GM03348 (cell line): ENCODE results near the gene SPINK13.
"Not testable (repeated sequence)": the region's sequence is repeated elsewhere in the genome, so short reads cannot be mapped to it uniquely, and the experiment has no call there.

Experiments used
- DNase-seq: peaks from one replicate; pipeline ENCODE4 v3.0.0; 2012; ENCODE audit warnings: low spot score

SPINK13 gene

GRCh38 chr5:148268566-148268965 lies at the start of gene SPINK13:
Gene SPINK13, plus strand, starts transcription at chr5:148268794. Its CDS starts 1,279 bp downstream, at chr5:148270073.
- peak; percentile 29 for DNase-seq

DNA sequence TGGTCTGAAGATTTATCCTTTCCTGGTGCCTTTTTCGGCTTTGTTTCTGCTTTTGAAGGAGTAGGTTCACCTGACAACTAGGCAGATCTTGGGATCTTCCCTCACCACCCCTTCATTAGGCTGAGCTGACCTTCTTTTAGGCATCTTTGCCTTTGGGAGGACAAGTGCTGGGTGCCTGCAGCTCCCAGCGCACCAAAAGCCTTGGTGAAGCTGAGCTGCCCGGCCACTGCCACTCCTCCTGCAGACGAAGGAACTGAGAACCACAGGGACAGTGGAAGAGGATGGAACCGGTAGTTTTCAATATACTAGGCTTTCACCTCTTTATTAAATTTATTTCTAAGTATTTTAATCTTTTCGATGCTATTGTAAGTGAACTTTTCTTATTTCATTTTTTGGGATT lies 47.1 kb upstream of the SPINK13 start:
- no peak for DNase-seq

DNA sequence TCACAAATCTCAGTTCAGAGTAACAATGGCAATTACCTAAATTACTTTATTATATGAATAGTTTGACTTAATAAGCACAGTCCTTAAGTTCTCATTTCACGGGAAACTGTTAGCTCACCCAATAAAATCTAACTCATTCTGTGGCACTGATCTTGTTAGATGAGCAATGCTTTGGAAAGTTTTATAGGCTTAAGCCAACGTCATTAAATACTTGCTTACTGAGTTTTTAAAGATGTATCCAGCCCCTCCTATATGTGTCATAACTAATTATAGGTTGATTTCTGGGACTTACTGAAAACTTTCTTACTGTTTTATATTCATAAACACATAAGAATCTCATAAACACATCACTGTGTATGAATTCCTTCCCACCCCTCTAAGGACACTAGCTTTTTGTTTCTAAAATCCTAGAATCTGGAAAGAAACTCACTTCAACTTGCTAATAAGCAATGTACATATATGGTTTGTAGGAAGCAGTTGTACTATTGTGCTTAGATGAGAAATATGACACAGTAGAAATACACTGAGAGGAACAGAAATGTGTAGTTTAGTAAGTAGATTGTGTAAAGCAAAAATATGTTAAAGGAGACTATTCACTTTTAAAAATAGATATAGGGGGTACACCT lies 44.4 kb upstream of the SPINK13 start:
- no peak for DNase-seq

GRCh38 chr5:148228392-148228984 lies 40.1 kb upstream of the SPINK13 start:
- DNase-seq, result no peak

DNA sequence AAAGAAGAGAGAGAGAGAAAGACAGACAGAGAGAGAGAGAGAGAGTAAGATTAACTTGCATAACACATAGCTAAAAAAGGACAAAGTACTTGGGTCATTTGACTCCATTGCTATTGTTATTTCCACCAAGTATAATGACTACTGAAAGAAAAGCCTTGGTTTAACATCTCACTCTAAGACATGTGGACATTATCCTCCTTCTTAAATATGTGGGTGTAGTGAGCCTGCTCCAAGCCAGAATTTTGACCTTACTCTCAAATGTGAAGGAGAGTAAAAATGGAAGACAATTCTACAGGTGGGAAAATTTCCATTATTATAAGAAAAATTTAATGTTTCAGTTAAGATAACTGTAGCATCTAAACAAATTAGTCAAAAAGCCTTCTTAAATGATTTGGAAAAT lies 38.8 kb upstream of the SPINK13 start:
- DNase-seq, result no peak

- DNase-seq, result no peak
Measured at GRCh38 chr5:148230240-148230639, 38.4 kb upstream of the SPINK13 start.

GRCh38 chr5:148237785-148238417 lies 30.7 kb upstream of the SPINK13 start:
- no peak for DNase-seq

- no peak for DNase-seq
Measured at GRCh38 chr5:148238418-148238794, 30.2 kb upstream of the SPINK13 start, which contains the start of gene MARCOL. Gene MARCOL, plus strand, starts transcription at chr5:148238525. Its CDS starts 73 bp downstream, at chr5:148238598.

GRCh38 chr5:148248894-148249293 lies 19.7 kb upstream of the SPINK13 start:
- no peak for DNase-seq

GRCh38 chr5:148255456-148255855 lies 13.1 kb upstream of the SPINK13 start:
- no peak for DNase-seq

- DNase-seq, result no peak
Measured at GRCh38 chr5:148259288-148259687, 9.3 kb upstream of the SPINK13 start.

GRCh38 chr5:148261221-148261620 lies 7.4 kb upstream of the SPINK13 start:
- DNase-seq, result no peak

DNA sequence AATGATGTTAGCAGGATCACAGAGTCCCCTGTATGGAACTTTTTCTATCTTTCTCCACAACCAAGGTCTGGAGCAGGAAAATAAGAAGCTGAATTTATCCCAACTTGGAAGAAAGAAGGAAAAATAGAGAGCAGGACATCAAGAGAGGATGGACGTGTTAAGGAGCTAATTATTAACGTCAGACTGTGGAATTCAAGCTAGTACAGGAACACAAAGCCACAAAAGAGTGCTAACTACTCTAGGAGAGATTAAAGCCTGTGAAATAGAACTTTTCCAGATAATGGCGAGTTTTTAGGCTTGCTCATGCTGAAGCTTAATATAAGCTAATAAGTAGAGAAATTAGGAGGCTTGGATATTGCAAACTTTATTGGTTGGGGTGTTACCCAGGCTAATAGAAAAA lies 632 bp upstream of the SPINK13 start:
- DNase-seq, result no peak

GRCh38 chr5:148275129-148275528 lies 6.5 kb downstream of the SPINK13 start:
- not testable (repeated sequence) for DNase-seq

DNA sequence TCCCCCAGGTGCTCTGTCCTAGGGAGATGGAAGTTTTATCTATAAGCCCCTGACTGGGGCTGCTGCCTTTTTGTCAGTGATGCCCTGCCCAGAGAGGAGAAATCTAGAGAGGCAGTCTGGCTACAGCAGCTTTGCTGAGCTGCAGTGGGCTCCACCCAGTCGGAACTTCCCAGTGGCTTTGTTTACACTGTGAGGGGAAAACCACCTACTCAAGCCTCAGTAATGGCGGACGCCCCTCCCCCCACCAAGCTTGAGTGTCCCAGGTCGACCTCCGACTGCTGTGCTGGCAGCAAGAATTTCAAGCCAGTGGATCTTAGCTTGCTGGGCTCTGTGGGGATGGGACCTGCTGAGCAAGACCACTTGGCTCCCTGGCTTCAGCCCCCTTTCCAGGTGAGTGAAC lies 12.3 kb downstream of the SPINK13 start:
- not testable (repeated sequence) for DNase-seq

DNA sequence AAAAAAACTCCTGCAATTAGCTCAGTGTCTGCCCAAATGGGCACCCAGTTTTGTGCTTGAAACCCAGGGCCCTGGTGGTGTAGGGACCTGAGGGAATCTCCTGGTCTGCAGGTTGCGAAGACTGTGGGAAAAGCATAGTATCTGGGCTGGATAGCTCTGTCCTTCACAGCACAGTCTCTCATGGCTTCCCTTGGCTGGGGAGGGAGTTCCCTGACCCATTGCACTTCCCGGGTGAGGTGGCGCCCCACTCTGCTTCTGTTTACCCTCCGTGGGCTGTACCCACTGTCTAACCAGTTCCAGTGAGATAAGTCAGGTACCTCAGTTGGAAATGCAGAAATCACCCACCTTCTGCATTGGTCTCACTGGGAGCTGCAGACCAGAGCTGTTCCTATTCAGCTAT lies 12.7 kb downstream of the SPINK13 start:
- DNase-seq, result not testable (repeated sequence)

- peak; percentile 27 for DNase-seq
Measured at GRCh38 chr5:148290271-148291195, 21.9 kb downstream of the SPINK13 start.

DNA sequence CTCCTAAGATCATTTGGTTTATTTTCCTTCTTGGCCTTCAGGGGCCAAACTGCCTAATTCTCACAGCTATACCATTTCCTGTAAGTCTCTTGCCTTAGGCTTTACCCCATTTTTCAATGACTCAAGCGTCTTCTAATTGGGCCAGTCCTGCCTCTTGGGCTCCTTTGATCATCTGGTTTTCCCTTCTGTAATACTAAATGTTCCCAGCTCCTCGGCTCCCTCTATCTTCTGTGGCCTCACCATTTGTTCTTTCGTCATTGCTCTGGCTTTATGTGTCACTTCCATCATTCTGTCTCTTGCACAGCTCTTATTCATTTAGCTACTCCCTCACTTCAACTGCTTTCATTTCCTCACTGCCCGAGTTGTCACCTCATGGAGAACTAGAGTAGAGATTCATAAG lies 29.1 kb downstream of the SPINK13 start:
- no peak for DNase-seq

DNA sequence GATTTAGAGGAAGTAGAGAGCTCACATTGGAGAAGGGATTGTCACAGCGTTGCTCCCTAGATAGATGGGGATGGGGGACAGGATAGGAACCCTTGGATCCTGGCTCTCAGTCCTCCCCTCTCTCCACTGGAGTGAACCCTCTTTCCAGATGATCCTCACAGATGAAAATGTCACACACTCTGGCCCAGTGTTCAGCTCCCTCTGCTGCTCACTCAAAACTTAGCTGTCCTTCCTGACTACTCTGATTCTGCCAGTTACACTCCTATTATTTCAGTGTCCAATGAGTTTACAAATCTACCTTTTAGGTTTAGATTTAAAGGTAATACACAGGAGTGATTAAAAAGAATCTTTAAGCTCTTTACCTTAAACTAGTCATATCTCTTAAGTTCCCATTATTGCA lies 37.9 kb downstream of the SPINK13 start:
- no peak for DNase-seq

DNA sequence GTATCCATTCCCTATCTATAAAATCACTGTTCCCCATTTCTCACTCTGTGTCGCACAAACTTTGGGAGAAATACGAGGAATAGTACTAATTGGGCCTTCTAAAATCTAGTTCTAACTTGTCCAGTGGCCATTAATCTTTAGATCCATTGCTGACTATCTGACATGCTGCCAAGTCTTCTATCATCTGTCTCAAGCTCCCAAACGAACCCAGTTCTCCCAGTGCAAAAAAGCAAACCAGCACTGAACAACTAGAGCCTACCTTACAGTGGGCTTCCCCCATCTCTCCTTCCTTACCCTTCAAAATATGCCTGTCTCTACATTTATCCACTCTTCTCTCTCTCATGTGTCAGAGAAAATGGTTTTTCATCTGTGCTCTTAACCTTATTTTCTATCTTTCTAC lies 40.4 kb downstream of the SPINK13 start:
- DNase-seq, result no peak

DNA sequence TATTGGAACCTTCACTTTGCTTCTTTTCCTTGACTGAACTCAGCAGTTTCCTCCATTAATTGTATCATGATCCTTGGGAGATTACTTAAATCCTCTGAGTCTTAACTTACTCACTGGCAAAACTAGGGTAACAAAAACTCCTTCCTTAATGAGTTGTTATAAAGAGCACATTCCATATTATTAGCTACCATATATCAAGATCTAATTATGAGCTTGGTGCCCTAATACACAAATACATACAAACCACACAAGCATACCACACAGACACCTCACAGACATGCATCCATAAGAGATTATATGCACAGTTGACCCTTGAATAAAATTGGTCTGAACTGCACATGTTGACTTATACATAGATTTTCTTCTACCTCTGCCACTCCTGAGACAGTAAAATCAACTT lies 41.2 kb downstream of the SPINK13 start:
- DNase-seq, result no peak

- DNase-seq, result no peak
Measured at GRCh38 chr5:148311484-148311883, 42.9 kb downstream of the SPINK13 start.
